SK-N-SH (cell line): ENCODE data around the gene UBE2L5. TPM values are rescaled to one million over a fixed set of nuclear protein-coding genes. Genes with fewer than 3 reads are reported as not detected.

Experiments
- CTCF ChIA-PET: fragments of 300-600, 350-600 bp; formaldehyde crosslinking; extraction: SDS; loops from one replicate; lab custom pipeline; 2021; lab: Yijun Ruan, JAX
- POLR2A ChIA-PET: fragments of 350-600 bp; sonication (Branson Sonifier 250); formaldehyde crosslinking; extraction: SDS; loops from one replicate; lab custom pipeline; 2020; ENCODE audit warnings: antibody characterized with exemption, inconsistent platforms; lab: Yijun Ruan, JAX
- DNase-seq: peaks from one replicate; pipeline ENCODE4 v3.0.0; 2012
- H2AFZ ChIP-seq: fragments of 200-600 bp; sonication (generic); 2 replicates; pipeline ENCODE4 v1.8.1; 2016; ENCODE audit warnings: antibody characterized with exemption, mild to moderate bottlenecking, low read depth
- H3F3A ChIP-seq: fragments of 200-600 bp; sonication (generic); replicated peaks from 2 replicates; pipeline ENCODE3; 2016; ENCODE audit warnings: antibody characterized with exemption, mild to moderate bottlenecking; ENCODE audit not compliant: insufficient read depth
- H3K27ac ChIP-seq, 2 experiments: fragments of 200-500 bp in 1 of 2; fragments of 200-600 bp in 1 of 2; sonication (Bioruptor generic) in 1 of 2; sonication (generic), shearing (Covaris generic) in 1 of 2; 2 replicates each; pipeline versions ENCODE4 v1.5.1 to v1.6.1; 2014 to 2016; ENCODE audit warnings: low read depth in 2 of 2, inconsistent platforms in 1 of 2, low read length in 1 of 2, mild to moderate bottlenecking in 1 of 2, mixed read lengths in 1 of 2
- H3K27me3 ChIP-seq: fragments of 200-600 bp; sonication (generic), shearing (Covaris generic); 2 replicates; pipeline ENCODE4 v1.6.1; 2016; ENCODE audit warnings: mixed run types; ENCODE audit not compliant: insufficient read depth
- H3K36me3 ChIP-seq, 2 experiments: fragments of 200-500 bp in 1 of 2; fragments of 200-600 bp in 1 of 2; sonication (Bioruptor generic) in 1 of 2; sonication (generic) in 1 of 2; replicated peaks in 1 of 2; 2 replicates each; pipeline versions ENCODE3 to v1.5.1; 2014 to 2016; ENCODE audit warnings: low read length in 1 of 2, mild to moderate bottlenecking in 1 of 2; ENCODE audit not compliant: insufficient read depth in 2 of 2, control insufficient read depth in 1 of 2
- H3K4me1 ChIP-seq, 2 experiments: fragments of 200-500 bp in 1 of 2; fragments of 200-600 bp in 1 of 2; sonication (Bioruptor generic) in 1 of 2; sonication (generic), shearing (Covaris generic) in 1 of 2; 2 replicates each; pipeline versions ENCODE4 v1.5.1 to v1.6.1; 2014 to 2016; ENCODE audit warnings: low read depth in 1 of 2, low read length in 1 of 2, mixed run types in 1 of 2; ENCODE audit not compliant: insufficient read depth in 2 of 2, control insufficient read depth in 1 of 2
- H3K4me2 ChIP-seq: fragments of 200-600 bp; sonication (generic), shearing (Covaris generic); 2 replicates; pipeline ENCODE4 v1.6.1; 2017; ENCODE audit warnings: mixed run types
- H3K4me3 ChIP-seq, 2 experiments: fragments of 200-500 bp in 1 of 2; fragments of 200-600 bp in 1 of 2; sonication (Bioruptor generic) in 1 of 2; sonication (generic), shearing (Covaris generic) in 1 of 2; 2 replicates each; pipeline versions ENCODE4 v1.5.1 to v1.8.1; 2014 to 2016; ENCODE audit warnings: low read depth in 2 of 2, inconsistent platforms in 1 of 2, low read length in 1 of 2, mild to moderate bottlenecking in 1 of 2, mixed read lengths in 1 of 2, moderate library complexity in 1 of 2
- H3K79me2 ChIP-seq: fragments of 200-600 bp; sonication (generic); 2 replicates; pipeline ENCODE4 v1.8.1; 2017; ENCODE audit warnings: mild to moderate bottlenecking; ENCODE audit not compliant: insufficient read depth
- H3K9ac ChIP-seq: fragments of 200-600 bp; sonication (generic); 2 replicates; pipeline ENCODE4 v1.6.1; 2017; ENCODE audit warnings: mixed run types
- H3K9me2 ChIP-seq: fragments of 200-600 bp; sonication (generic); 2 replicates; pipeline ENCODE4 v1.6.1; 2017; ENCODE audit warnings: mixed run types
- H3K9me3 ChIP-seq: fragments of 200-600 bp; sonication (generic); 2 replicates; pipeline ENCODE4 v1.6.1; 2017; ENCODE audit warnings: mixed run types, mild to moderate bottlenecking, moderate library complexity
- H4K20me1 ChIP-seq: fragments of 200-600 bp; sonication (generic); 2 replicates; pipeline ENCODE4 v1.6.1; 2017; ENCODE audit warnings: mild to moderate bottlenecking, mixed run types; ENCODE audit not compliant: insufficient read depth
- EZH2phosphoT487 ChIP-seq: fragments of 200-600 bp; sonication (generic); IDR thresholded peaks from 2 replicates; pipeline ENCODE4 v1.6.1; 2017; ENCODE audit warnings: low read depth, mixed run types, mild to moderate bottlenecking, antibody characterized with exemption, moderate library complexity, borderline replicate concordance
- GABPA ChIP-seq: IDR thresholded peaks from 2 replicates; pipeline ENCODE4 v1.4.0; 2012; ENCODE audit warnings: low read depth, mild to moderate bottlenecking
- GATA2 ChIP-seq: sonication (generic); formaldehyde crosslinking; IDR thresholded peaks from 2 replicates; pipeline ENCODE4 v1.5.0; 2020; ENCODE audit warnings: mild to moderate bottlenecking, missing genetic modification reagents
- WGBS: methylation state at CpG from one replicate; pipeline ENCODE4 v1.1.6; 2017; ENCODE audit warnings: low lambda C conversion rate; 5-methylcytosine and 5-hydroxymethylcytosine counted together
- polyA plus RNA-seq, 3 experiments: library from polyadenylated mRNA; depleted of rRNA; stranded (reverse); fragments of >200 nt; gene quantifications; 2 replicates each; pipeline ENCODE4 v1.2.3, GENCODE V29; 2012

Gene UBE2L5
- polyA plus RNA-seq, 1 of the 3 experiments (the other 2 are of a cell fraction) = 0.02 TPM

DNA sequence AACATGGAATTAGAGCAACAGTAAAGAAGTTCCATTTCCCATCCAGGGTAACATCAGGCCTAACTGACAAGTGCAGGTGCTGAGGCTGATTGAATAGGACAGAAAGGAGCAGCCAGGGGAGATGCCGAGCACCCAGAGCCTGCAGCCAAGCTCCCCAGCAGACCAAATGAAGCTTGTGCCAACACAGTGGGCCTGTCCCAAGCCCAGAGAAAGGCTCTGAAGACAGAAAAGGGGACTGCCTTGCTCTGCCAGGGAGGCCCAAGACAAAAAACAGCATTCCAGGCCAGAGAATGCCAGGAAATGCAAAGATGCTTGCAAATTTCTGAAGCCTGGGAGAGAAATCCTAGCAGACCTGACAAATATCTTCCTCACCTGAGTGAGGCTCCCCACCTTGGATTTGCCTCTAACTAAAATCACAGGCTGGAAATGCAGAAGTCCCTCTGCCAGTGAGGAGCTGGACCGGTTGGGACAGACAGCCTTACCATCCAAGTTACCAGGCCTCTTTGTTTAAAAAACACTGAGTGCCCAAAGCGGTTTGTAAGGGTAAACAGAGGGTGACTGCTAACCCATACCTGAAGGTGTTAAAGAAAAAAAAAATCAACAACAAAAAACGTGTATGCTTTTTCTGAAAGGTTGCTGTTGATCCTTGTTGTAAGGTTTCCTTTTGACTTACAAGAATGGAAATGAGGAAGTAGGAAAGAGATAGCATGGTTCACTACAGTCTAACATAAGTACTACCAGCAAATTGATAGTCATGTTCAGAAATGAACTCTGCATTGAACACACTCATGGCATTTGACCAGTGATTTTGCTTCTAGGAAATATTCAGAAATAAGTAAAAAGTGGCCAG, 55.3 kb downstream of the UBE2L5 start:
- WGBS = 76% methylated on average over 4 of the region's 4 CpGs
- Histone ChIP-seq H3K4me3 (no peak overlapping the region), H3K79me2 (no peaks in the 10 kb centered on the region), H3K9me3 (no peaks in the 10 kb centered on the region), H3K27ac (no peak overlapping the region), H3K27me3 (no peaks in the 10 kb centered on the region), H3K9ac (no peak overlapping the region), H3K4me2 (no peak overlapping the region), H3K4me1 (no peaks in the 10 kb centered on the region), H3F3A (no peaks in the 10 kb centered on the region), H3K36me3 (no peaks in the 10 kb centered on the region), H3K9me2 (no peaks in the 10 kb centered on the region), H2AFZ (no peak overlapping the region), H4K20me1 (no peaks in the 10 kb centered on the region)
- no peak for DNase-seq
- CTCF ChIA-PET = interaction anchor here (0.6 kb wide), 1 partner anchor 363 kb away, joined by 3 read pairs; no protein-coding TSS in a partner anchor
- POLR2A ChIA-PET = no interaction called here
- TF ChIP-seq GABPA (no peak), GATA2 (CRISPR knock-in tag) (no peak), EZH2phosphoT487 (no peak)

Other genes starting within 250 kb of the UBE2L5 start
- 5.1 and 6.1 TPM in 2 replicates for gene KATNAL1, start 114.9 kb upstream of the UBE2L5 start, polyA plus RNA-seq (2012; rRNA removed)
- gene HMGB1, start 43.4 kb downstream of the UBE2L5 start, polyA plus RNA-seq (2012; rRNA removed) = 166 and 193 TPM in 2 replicates
- 6.4 and 9.2 TPM in 2 replicates for gene USPL1, start 195.4 kb downstream of the UBE2L5 start, polyA plus RNA-seq (2012; rRNA removed)